Upper lobe of right lung (tissue), 1 donor: ENCODE measurements around the gene FBXO27. TPM values are rescaled to one million over a fixed set of nuclear protein-coding genes. Genes with fewer than 3 reads are reported as not detected.
"Not testable (repeated sequence)": the region's sequence is repeated elsewhere in the genome, so short reads cannot be mapped to it uniquely, and the experiment has no call there.

Experiments
- ATAC-seq: fragments of 200-7000 bp; cut with Tn5 transposase; one replicate; pipeline ENCODE4 v1.9.1; 2020; ENCODE audit warnings: mild to moderate bottlenecking, moderate library complexity
- DNase-seq: peaks from one replicate; pipeline ENCODE4 v3.0.0-alpha.2; 2020
- H3K27ac ChIP-seq: fragments of 200-600 bp; one replicate; pipeline ENCODE4 v1.8.0; 2022
- H3K27me3 ChIP-seq: fragments of 200-600 bp; one replicate; pipeline ENCODE4 v1.8.0; 2022; ENCODE audit warnings: mild to moderate bottlenecking
- H3K36me3 ChIP-seq: fragments of 200-600 bp; one replicate; pipeline ENCODE4 v1.8.0; 2022
- H3K4me1 ChIP-seq: fragments of 200-600 bp; one replicate; pipeline ENCODE4 v1.8.0; 2022
- H3K4me3 ChIP-seq: fragments of 200-600 bp; one replicate; pipeline ENCODE4 v1.8.0; 2022; ENCODE audit warnings: mild to moderate bottlenecking
- H3K9me3 ChIP-seq: fragments of 200-600 bp; one replicate; pipeline ENCODE4 v1.8.0; 2022
- intact Hi-C: fragments of 100-400 bp; cut with DNase I; formaldehyde crosslinking; loops from one replicate; pipeline ENCODE4 v1.11.0; 2022
- total RNA-seq: library from RNA; stranded (reverse); fragmentation: NEBNext Ultra II Directional; extraction: Animal tissue kit (Norgen Biotek cat#: 25700); gene quantifications from one replicate; pipeline ENCODE4 v1.2.1, GENCODE V29; 2021
- TF ChIP-seq, protein P1 (sequence below): fragments of 200-600 bp; IDR thresholded peaks from one replicate; pipeline ENCODE4 v1.8.0; 2022; ENCODE audit warnings: antibody characterized with exemption
- donor health status: DM: no; HTN: yes; CAD: no; lungs with severe emphysema.

The FBXO27 gene
- total RNA-seq, 1 donor from 2014 or later = 7.6 TPM

DNA sequence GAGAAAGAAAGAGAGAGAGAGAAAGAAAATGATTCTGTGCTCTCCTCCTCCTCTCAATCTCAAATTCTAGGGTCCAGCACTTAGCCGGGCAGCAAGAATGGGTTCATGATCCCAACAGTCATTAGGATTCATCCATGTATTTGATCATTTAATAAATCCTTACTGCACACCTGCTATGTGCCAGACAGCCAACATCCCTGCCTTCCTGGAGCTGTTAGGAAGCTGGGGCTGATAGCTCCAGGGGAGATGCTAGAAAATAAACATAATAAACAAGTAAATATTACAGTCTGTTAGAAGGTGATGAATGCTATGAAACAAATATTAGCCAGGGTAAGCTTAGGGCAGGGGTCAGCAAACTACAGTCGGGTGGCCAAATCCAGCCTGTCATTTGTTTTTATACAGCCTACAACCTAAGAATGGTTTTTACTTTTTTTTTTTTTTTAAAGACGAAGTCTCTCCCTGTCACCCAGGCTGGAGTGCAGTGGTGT is 41.9 kb upstream of the FBXO27 start:
- no peaks in the 10 kb centered on the region for H3K4me1 ChIP-seq
- H3K36me3 ChIP-seq = no peaks in the 10 kb centered on the region
- H3K27me3 ChIP-seq = peaks cover 4% of the 10 kb centered on the region
- DNase-seq = no peak
- no peak for ATAC-seq
- H3K4me3 ChIP-seq = no peak overlapping the region
- H3K27ac ChIP-seq = no peak overlapping the region
- no peaks in the 10 kb centered on the region for H3K9me3 ChIP-seq
- intact Hi-C loops = no loop called here
- TF ChIP-seq, protein P1, sequence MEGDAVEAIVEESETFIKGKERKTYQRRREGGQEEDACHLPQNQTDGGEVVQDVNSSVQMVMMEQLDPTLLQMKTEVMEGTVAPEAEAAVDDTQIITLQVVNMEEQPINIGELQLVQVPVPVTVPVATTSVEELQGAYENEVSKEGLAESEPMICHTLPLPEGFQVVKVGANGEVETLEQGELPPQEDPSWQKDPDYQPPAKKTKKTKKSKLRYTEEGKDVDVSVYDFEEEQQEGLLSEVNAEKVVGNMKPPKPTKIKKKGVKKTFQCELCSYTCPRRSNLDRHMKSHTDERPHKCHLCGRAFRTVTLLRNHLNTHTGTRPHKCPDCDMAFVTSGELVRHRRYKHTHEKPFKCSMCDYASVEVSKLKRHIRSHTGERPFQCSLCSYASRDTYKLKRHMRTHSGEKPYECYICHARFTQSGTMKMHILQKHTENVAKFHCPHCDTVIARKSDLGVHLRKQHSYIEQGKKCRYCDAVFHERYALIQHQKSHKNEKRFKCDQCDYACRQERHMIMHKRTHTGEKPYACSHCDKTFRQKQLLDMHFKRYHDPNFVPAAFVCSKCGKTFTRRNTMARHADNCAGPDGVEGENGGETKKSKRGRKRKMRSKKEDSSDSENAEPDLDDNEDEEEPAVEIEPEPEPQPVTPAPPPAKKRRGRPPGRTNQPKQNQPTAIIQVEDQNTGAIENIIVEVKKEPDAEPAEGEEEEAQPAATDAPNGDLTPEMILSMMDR = no peak

- Histone ChIP-seq H3K27ac (no peak overlapping the region), H3K4me3 (no peak overlapping the region), H3K36me3 (no peaks in the 10 kb centered on the region), H3K27me3 (no peaks in the 10 kb centered on the region), H3K4me1 (no peaks in the 10 kb centered on the region), H3K9me3 (no peaks in the 10 kb centered on the region)
- intact Hi-C loops = no loop called here
- DNase-seq (no peak), ATAC-seq (peak; percentile 9)
- TF ChIP-seq, protein P1 = no peak
Observed at GRCh38 chr19:39070888-39071287, 38.5 kb upstream of the FBXO27 start.

- ATAC-seq, H3K4me1 ChIP-seq, H3K27me3 ChIP-seq, H3K36me3 ChIP-seq, intact Hi-C loops, H3K4me3 ChIP-seq, DNase-seq, H3K27ac ChIP-seq, H3K9me3 ChIP-seq: not testable (repeated sequence)
Observed at GRCh38 chr19:39068259-39068658, 35.9 kb upstream of the FBXO27 start.

DNA sequence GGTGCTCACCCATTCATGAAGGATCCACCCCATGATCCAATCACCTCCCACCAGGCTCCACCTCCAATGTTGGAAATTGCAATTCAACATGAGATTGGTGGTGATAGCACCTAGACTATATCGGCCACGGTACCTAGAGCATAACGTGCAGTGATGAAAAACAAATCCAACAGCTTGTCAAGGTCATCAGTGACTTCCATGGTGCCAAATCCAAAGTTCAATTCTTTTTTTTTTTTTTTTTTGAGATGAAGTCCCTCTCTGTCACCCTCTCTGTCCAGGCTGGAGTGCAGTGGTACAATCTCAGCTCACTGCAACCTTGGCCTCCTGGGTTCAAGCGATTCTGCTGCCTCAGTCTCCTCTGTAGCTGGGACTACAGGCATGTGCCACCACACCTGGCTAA is 34.8 kb upstream of the FBXO27 start:
- H3K27ac ChIP-seq = no peak overlapping the region
- TF ChIP-seq, protein P1 = no peak
- ATAC-seq (no peak), DNase-seq (no peak)
- H3K27me3 ChIP-seq = peaks cover 3% of the 10 kb centered on the region
- H3K4me1 ChIP-seq = no peaks in the 10 kb centered on the region
- H3K36me3 ChIP-seq = no peaks in the 10 kb centered on the region
- H3K4me3 ChIP-seq = no peak overlapping the region
- no peaks in the 10 kb centered on the region for H3K9me3 ChIP-seq
- intact Hi-C loops = no loop called here

GRCh38 chr19:39065928-39066327 is 33.6 kb upstream of the FBXO27 start:
- Histone ChIP-seq H3K36me3 (no peaks in the 10 kb centered on the region), H3K27me3 (peaks cover 3% of the 10 kb centered on the region), H3K4me3 (no peak overlapping the region), H3K9me3 (no peaks in the 10 kb centered on the region), H3K27ac (no peak overlapping the region), H3K4me1 (no peaks in the 10 kb centered on the region)
- intact Hi-C loops = no loop called here
- ATAC-seq = no peak
- TF ChIP-seq, protein P1 = no peak
- DNase-seq = no peak

- ATAC-seq = no peak
- H3K27ac ChIP-seq = no peak overlapping the region
- TF ChIP-seq, protein P1 = no peak
- no peaks in the 10 kb centered on the region for H3K4me1 ChIP-seq
- no peaks in the 10 kb centered on the region for H3K36me3 ChIP-seq
- no peak for DNase-seq
- no peaks in the 10 kb centered on the region for H3K9me3 ChIP-seq
- H3K27me3 ChIP-seq = peaks cover 3% of the 10 kb centered on the region
- intact Hi-C loops = no loop called here
- no peak overlapping the region for H3K4me3 ChIP-seq
Observed at GRCh38 chr19:39064405-39064804, 32.1 kb upstream of the FBXO27 start.
